HG02759 (cell line): Measurements from ENCODE around the gene STK32C.
"Not testable (repeated sequence)": the region's sequence is repeated elsewhere in the genome, so short reads cannot be mapped to it uniquely, and the experiment has no call there.

Source experiments
- ATAC-seq: cut with Tn5 transposase; IDR thresholded peaks from one replicate; pipeline ENCODE4 v1.9.1; 2021; ENCODE audit warnings: mild to moderate bottlenecking, moderate library complexity; ENCODE audit not compliant: unreplicated experiment

Gene STK32C

DNA sequence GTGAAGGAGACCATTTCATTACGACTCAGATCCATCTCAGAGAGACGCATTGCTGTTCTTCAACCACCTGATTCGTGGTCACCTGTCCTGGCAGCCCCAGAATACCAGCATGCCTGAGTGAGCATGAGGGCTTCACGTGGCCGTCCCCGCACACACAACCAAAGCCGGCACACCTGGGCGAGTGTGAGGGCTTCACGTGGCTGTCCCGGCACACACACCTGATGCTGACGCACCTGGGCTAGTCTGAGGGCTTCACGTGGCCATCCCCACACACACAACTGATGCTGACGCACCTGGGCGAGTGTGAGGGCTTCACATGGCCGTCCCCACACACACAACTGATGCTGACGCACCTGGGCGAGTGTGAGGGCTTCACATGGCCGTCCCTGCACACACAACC, 86.8 kb downstream of the STK32C start:
- not testable (repeated sequence) for ATAC-seq

DNA sequence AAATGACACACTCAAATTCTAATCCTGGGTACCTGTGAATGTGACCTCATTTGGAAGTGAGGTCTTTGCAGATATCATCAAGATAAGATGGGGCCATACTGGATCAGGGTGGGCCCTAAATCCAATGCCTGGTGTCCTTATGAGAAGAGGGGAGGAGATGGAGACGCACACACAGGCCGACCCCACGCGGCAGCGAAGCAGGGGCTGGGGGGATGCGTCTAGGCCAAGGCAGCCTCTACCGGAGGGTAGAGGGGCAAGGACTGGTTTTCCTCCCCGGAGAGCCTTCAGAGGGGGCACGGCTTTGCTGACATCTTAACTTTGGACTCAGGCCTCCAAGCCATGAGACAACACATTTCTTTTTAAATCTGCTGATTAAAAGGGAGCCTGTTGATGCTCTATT, 87.7 kb downstream of the STK32C start:
- no peak for ATAC-seq

DNA sequence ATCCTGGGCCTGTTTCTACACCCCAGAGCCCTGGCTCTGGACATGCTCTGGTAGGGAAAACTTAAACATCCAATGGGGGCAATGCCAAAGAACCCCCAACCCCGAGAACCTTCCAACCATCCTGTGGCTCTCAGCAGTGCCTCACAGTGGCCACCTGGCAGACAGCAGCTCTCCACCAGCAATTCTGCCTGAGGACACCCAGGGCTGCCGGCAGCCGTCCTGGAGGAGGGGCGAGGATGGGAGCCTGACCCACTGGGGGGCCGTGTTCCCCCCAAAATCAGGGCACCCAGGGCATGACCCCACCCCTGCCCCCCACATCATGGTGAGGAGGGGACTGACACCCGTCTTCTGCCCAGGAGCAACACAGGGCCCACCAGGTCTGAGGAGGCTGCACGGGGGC, 88.3 kb downstream of the STK32C start:
- ATAC-seq: no peak

DNA sequence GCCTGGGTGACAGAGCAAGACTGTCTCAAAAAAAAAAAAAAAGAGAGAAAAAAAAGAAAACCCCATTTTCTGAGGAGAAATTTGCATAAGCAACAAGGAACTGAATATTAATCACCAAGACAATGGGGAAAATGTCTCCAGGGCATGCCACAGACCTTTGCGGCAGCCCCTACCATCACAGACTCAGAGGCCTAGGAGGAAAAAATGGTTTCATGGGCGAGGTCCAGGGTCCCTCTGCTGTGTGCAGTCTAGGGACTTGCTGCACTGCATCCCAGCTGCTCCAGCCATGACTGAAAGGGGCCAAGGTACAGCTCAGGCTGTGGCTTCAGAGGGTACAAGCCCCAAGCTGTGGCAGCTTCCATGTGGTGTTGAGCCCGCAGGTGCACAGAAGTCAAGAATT, 91.3 kb downstream of the STK32C start:
- not testable (repeated sequence) for ATAC-seq

DNA sequence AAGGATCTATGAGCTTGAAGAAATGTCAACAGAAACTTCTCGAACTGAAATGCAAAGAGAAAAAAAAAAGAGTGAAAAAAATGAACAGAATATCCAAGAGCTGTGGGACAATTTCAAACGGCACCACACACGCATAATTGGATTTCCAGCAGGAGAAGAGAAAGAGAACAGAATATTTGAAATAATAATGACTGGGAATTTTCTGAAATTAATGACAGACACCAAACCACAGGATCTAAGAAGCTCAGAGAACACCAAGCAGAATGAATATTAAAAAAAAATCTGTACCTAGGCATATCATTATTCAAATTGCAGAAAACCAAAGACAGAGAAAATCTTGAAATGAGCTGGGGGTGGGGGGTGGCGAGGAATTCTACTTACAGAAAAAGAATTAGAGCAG, 93.8 kb downstream of the STK32C start:
- ATAC-seq: no peak

DNA sequence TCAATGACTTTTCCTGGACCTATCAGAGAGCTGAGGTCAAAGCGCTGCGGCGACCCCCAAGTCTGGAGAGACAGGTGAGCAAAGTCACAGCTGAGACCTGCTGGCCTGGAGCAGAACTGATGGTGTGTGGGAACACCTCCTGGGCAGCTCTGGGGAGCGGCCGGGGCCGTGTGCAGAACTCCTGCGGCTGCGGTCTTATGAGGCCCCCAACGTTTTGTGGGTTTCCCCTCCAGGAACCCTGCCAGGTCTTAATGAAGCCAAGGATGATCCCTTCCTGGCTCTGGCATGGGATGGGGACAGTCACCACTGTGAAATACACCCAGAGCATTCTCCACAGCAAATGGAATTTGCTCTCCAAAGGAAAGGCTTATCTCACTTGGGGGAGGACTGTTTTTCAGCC, 94.9 kb downstream of the STK32C start:
- ATAC-seq: no peak

DNA sequence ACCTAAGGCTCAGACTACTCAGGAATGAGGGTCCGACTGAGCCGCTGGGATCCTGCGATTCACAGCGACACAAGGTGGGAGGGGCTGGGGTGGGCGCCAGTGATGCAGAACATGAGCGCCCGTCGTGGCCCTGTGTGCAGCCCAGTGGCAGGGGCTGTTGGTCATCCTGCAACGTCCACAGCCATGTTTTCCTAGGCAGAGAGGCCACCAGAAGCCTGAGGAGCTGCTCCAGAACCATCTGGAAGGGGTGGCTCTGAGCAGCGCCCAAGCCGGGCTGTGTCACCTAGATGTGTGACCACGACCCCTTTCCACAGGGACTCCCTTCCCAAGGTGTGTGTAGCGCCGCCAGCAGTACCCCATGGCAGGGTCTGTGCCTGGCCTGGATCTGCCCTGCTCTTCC, 96.5 kb downstream of the STK32C start:
- no peak for ATAC-seq

DNA sequence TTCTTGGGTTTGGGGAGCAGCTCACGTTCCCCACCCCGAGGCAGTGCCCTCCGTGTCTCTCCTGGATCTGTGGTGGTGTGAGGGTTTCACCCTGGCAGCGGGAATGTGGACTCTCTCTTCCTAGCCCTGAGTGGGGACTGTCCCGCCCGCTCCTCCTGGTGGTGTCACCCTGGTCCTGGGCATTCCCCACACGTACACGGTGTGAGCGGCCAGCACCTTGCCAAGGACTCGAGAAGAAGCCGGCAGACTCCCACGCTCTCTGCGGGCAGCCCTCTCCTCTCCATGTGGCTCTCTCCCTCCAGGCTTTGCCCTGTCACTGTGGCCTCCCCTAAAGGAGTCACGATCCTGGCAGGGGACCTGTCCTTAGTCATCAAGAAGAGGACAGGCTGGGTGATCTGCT, 97.0 kb downstream of the STK32C start:
- ATAC-seq: no peak

DNA sequence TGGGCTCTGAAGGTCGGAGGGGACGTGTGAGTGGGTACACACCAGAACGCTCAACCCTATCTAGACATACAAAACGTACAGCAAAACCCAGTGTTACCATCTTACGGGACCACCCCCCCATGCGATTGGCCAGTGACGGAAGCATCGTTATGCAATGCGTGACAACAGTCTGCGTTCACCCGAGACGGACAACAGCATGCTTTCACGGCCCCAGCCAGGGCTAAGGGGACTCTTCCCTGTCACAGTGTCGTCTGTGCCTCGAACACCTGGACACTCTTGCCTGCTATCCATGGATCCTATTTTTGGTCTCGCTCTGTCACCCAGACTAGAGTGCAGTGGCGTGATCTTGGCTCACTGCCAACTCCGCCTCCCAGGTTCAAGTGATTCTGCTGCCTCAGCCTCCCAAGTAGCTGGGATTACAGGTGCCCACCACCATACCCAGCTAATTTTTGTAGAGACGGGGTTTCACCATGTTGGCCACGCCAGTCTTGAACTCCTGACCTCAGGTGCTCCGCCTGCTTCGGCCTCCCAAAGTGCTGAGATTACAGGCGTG, 97.7 kb downstream of the STK32C start:
- ATAC-seq: no peak

DNA sequence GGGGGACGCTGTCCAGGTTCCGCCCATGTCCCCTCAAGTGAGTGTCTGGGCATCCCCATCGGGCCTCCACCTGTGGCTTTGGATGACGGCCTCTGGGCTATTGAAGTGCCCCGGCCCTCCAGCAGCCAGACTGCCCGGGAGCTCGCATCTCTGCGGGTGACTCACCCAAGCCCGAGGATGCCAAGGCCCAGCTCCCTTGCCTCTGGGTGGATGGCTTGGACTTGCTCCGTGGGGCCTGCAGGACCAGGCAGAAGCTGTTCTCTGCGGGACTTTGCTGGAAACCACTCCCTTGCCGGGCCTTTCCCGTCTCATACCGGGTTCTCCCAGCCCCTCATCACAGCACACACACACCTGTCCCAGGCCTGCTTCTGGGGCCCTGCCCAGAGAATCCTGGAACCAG, 98.6 kb downstream of the STK32C start:
- no peak for ATAC-seq

DNA sequence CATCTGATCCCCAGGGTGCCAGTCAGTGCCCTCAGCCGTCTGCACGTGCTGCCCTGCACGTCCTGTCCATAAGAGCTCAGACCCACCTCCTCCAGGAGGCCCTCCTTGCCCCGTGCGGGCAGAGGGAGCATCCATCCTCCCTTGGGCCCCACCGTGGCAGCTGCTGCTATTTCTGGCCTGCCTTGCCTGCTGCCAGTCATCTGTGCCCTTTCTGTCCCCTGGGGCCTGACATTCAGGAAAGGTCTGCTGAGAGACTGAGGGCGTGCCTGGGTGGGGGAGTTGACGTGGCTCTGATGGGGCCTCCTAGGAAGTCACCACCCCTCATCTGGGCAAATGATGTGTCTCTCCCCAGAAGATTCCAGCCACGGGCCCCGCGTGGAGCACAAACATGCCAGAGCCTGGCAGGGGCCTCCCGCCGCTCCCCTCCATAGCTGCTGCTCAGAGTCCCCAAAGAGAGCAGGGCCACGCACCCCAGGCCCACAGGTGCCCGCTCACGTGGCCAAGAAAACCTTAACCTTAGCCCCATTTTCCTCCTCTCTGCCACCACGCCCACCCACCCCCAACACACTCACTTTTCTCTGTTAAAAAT, 99.2 kb downstream of the STK32C start:
- peak; percentile 47 for ATAC-seq

DNA sequence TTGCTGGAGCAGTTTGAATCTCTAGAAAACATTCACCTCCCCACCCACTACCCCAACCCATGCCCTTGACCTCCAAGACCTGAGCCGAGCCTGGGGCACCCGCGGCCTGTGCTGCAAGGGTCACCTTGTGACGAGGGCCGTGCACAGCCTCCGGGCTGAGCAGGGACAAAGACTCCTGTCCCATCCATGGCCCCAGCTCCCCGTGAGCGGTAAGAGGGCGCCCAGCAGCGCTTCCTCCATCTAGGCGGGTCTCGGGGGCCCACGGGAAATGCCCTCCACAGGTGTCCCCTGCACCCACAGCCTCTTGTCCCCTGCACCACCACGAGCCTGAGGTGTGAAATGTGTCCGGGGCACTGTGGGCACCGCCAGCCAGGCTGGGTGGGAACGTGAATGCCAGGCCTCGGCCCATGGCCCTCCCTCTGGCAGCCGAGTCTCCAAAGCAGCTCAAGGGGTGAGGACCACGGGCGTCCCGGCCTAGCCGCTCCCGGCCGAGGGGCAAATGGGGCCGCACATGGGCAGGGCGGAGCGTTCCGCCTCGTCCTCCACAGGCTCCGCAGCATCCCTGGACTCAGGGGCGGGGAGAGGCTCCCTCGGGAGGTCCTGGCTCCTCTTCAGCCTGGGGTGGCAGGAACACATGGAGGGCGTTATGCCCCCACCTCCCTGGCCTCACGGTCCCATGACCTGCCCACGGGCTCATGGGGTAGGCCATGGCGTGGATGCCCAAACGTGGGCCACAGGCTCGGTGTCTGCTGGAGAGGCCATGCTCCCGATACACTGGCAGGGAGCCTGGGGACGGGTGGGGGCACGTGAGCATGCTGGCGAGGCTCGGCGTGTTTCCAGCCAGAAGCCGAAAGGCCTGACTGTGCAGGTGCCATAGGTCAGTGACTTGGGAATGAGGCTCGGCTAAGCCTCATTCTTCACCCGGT, 100.0 kb downstream of the STK32C start:
- ATAC-seq: no peak

DNA sequence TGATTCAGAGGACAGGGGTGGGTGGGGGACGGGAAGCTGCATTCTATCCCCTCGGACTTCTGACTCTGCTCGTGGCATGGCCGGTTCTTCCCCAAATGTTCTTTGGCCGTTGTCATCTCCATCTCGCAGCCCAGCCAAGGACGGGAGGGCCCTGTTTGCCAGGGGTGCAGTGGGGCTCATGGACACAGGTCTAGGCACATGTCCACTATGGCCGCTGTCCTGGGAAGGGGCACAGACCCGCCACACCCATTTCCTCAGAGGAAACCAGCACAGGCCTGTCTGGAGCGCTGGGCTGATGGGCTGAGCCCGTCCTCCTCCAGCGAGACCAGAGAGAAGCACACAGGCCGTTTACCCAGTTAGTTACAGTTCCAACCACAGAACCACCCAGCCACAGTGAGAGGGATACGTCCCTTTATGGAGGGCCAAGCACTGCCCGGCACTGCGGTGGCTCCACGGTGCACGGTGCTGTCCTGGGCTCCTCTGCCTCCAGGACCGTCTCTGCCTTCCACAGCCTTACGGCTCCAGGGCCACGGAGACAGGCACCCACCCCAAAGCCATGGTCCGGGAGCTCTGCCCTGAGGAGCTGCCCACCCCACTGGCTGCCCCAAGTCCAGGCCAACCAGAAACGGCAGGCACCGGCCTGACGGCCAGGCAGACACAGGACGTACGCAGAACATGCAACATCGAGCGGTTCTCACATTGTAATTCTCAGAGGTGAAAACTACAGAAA, 100.8 kb downstream of the STK32C start:
- ATAC-seq: no peak

DNA sequence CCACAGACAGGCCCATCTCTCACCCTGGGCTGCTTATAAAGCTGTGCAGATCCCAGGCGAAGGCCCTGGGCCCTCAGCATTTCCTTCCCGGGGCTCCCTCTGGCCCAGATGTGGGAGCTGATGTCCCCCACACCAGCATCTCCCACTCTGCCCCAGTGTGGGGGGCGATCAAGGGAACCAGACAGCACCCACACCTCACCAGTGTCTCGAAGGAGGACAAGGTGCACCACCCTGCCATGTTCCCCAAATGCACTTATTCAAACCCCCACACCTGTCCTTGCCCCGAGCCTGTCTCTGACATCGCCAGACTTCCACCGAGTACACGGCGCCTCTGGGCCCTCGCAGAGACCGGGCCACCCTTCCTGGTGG, 101.4 kb downstream of the STK32C start:
- no peak for ATAC-seq

DNA sequence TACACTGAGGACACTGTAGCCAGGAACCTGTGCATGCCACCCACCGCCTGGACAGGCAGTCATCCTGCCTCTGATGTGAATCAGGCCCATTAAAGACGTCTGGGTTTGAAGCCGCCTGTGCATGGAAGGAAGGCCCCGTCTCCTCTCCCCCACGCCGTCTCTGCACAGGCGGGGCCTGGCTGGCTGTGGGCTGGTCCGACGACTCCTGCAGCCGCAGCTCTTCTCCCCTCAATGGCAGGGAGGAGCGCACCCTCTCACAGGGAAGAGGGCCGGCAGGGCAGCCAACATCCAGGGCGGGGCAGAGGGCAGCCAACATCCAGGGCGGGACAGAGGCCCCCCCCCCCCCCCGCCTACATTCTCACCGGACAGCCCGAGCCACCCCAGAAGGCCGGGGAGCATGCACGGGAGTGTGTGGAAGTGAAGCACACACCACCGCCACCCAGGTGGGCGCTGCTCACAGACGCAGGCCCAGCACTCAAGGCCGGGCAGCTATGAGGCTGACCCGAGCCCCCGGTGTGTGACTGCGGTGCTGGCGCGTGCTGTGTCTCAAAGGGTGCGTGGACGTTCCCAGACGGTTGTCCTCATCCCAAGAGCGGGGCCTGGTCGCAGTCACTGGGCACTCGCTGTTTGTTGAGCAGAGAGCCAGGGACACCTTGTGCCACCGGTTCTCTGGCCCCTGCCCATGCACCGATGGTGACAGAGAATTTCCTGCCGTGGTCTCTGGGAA, 101.9 kb downstream of the STK32C start:
- ATAC-seq: no peak

DNA sequence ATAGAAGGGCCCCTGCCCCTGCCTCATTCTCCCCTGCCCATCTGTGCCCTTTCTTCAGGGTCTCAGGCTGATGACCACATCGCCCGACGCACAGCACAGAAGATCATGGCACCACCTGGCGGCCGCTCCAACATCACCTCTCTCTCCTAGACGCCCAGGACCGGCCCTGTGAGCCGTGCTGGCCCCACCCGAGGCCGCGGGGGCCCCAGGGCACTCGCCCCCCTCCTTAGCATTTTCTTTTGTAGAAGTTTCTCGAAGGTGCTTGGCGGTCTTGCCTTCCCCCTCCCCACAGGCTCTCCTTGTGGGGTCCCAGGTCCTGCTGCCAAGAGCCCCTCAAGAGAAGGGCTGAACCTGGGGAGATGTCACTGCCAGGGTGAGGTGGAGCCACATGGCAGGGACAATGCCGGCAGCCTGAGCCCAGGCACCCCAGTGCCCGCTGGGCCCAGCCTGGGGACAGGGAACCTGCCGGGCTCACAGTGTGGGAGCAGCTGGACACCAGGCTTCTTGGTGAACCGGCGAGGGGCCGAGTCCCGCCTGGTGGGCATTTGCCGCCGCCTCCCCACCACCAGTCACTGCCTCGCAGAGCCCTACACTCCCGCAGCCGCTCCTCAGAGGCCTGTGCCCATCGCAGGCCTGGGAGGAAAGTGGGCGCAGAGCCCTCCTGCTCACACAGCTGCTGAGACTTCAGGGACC, 102.8 kb downstream of the STK32C start:
- ATAC-seq: no peak

DNA sequence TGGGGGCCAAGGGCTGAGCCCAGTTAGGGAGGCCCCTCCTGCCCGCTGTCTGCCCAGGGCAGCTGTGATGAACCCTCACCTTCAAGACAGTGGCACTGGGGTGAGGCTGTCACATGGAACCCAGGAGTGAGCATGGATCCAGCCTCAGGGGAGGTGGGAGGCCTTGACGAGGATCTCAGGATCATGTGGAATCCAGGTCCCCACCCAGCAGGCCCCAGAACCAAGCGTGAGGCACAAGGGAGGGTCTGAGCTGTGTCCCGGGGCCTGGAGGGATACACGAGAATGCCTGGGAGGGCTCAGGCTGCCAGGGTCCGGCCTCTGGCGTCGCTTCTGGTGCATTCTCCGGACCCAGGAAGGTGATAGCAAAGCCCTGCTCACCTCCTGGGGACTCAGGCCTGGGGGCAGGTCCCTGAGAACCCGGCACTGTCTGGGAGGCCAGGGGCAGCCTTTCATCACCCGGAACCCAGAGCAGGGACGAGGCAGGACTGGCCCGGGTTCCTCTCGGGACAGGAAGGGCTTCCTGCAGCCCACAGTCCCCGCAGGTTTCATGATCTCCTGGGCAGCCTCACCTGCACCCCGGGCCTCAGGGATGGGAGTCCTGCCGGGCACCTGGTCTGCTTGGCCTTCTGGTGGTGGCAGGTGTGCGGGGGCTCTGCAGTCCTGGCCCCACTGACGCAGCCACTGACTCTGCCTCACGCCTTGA, 103.5 kb downstream of the STK32C start:
- ATAC-seq: no peak

DNA sequence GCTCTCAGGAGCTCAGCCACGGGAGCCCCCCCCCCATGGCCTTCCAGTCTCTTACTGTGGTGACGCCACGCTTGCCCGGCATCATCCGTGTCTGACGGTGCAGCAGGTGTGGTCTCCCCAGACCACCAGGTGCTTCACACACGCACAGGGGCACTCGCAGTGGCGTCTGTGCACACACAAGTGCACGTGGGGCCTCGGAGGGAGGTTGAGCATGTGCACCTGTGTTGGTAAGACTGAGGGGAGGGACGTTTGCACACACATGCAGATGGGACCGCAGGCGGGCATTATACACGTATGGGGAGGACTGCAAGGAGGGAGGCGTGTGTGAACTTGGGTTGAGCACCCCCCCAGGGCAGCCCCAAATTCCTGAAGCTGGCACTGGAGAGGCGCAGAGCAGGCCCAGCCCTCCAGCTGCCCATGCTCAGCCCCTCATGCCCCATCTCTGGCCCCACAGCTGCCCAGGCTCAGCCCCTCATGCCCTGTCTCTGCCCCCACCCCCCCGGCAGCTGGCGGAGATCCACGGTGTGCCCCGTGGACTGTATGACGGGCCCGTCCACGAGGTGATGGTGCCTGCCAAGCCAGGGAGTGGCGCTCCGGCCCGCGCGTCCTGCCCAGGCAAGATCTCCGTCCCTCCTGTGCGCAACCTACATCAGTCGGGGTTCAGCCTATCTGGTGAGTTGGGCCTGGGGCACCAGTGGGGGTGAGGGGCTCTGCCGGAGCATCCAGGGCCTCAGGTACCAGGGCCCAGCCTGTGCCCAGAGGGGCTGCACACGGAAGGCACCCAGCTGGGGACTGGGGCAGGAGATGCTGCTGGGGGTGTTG, 104.3 kb downstream of the STK32C start:
- no peak for ATAC-seq
